Stomach (tissue), 9 donors: ENCODE data around the gene ITPKB. TPM values are rescaled to one million over a fixed set of nuclear protein-coding genes. Genes with fewer than 3 reads are reported as not detected.

Experiments
- DNase-seq, 2 donors: peaks; one replicate each; pipeline versions ENCODE4 v3.0.0 to v3.0.0-alpha.2; 2013 to 2019
- H3K27ac ChIP-seq, 5 donors: fragments of 200-600 bp in 4 of 5; sonication (generic) in 4 of 5; one replicate each; pipeline ENCODE4 v1.5.1; 2013 to 2019; ENCODE audit warnings: mild to moderate bottlenecking in 1 of 5, moderate library complexity in 1 of 5
- H3K27me3 ChIP-seq, 3 donors: fragments of 200-600 bp; sonication (generic); one replicate each; pipeline ENCODE4 v1.5.1; 2017 to 2019; ENCODE audit warnings: mixed run types in 1 of 3
- H3K36me3 ChIP-seq, 4 donors: fragments of 200-600 bp; sonication (generic); 1 replicate in 3 of 4; 2 replicates in 1 of 4; pipeline ENCODE4 v1.5.1; 2016 to 2019
- H3K4me1 ChIP-seq, 4 donors: fragments of 200-600 bp; sonication (generic); one replicate each; pipeline ENCODE4 v1.5.1; 2016 to 2019
- H3K4me3 ChIP-seq, 4 donors: fragments of 200-600 bp; sonication (generic) in 3 of 4; one replicate each; pipeline ENCODE4 v1.5.1; 2016 to 2019; ENCODE audit warnings: mild to moderate bottlenecking in 1 of 4
- H3K9me3 ChIP-seq, 4 donors: fragments of 200-600 bp; sonication (generic); one replicate each; pipeline ENCODE4 v1.5.1; 2016 to 2019
- CTCF ChIP-seq, 7 experiments: fragments of 450-650 bp in 4 of 7; fragments of 200-600 bp in 3 of 7; sonication (generic) in 3 of 7; IDR thresholded peaks; one replicate each; pipeline ENCODE4 v1.5.1; 2016 to 2019; ENCODE audit warnings: antibody characterized with exemption in 7 of 7, control low read depth in 2 of 7, mild to moderate bottlenecking in 1 of 7
- EP300 ChIP-seq: sonication (generic); formaldehyde crosslinking; IDR thresholded peaks from one replicate; pipeline ENCODE4 v1.6.1; 2017; ENCODE audit warnings: antibody characterized with exemption
- POLR2A ChIP-seq, 4 donors: fragments of 450-650 bp; IDR thresholded peaks; one replicate each; pipeline ENCODE4 v1.6.1; 2016; ENCODE audit warnings: antibody characterized with exemption in 4 of 4, control low read depth in 2 of 4, mild to moderate bottlenecking in 1 of 4, moderate library complexity in 1 of 4
- POLR2AphosphoS5 ChIP-seq, 3 donors: sonication (generic); formaldehyde crosslinking; IDR thresholded peaks; one replicate each; pipeline ENCODE4 v1.6.1; 2016; ENCODE audit warnings: antibody characterized with exemption in 3 of 3
- WGBS, 5 donors: extraction: QIAGEN DNeasy Blood & Tissue Kit in 3 of 5; methylation state at CpG; one replicate each; pipeline versions ENCODE4 v1.1.5 to v1.1.7; 2013 to 2018; 5-methylcytosine and 5-hydroxymethylcytosine counted together
- intact Hi-C: fragments of 100-400 bp; cut with DNase I; formaldehyde crosslinking; loops from one replicate; pipeline ENCODE4 v1.15.1; 2023; ENCODE audit warnings: low total_unique reads
- polyA plus RNA-seq, 3 donors: library from polyadenylated mRNA; stranded (reverse); fragments of 200-250 nt; gene quantifications; one replicate each; pipeline ENCODE4 v1.2.3, GENCODE V29; 2013
- total RNA-seq, 5 donors: library from RNA; depleted of rRNA; stranded (reverse); fragments of >200 nt; gene quantifications; one replicate each; pipeline versions ENCODE4 v1.1.0 to v1.2.3, GENCODE V29; 2014 to 2016
- donor health status: healthy with polysubstance abuse.
- donor health status: Bipolar disorder and iron deficiency.
- donor health status: healthy.

Gene ITPKB
- total and polyA plus RNA-seq, 8 donors = 3.8 to 38.8 (median 19.1) TPM

- Histone ChIP-seq H3K36me3 (no peaks in the 10 kb centered on the region), H3K27ac (peak overlapping the region in 4 of 5 donors; percentile 89 to 99 (median 93)), H3K9me3 (no peaks in the 10 kb centered on the region), H3K4me3 (no peak overlapping the region), H3K27me3 (no peaks in the 10 kb centered on the region), H3K4me1 (peaks cover 63 to 100% (median 80%) of the 10 kb centered on the region in 4 donors)
- WGBS, 5 donors = 83 to 89% (median 87%) methylated on average over 9 of the region's 9 CpGs
- DNase-seq = no peak
- intact Hi-C loops = no loop called here
- TF ChIP-seq POLR2AphosphoS5 (IDR thresholded peaks at IDR 0.05) (no peak), EP300 (no peak), POLR2A (IDR thresholded peaks at IDR 0.05) (no peak), CTCF (IDR thresholded peaks at IDR 0.05) (no peak)
Measured at GRCh38 chr1:226682871-226683814, 55.9 kb downstream of the ITPKB start.

- WGBS, 5 donors = 49 to 76% (median 62%) methylated on average over 4 of the region's 4 CpGs
- TF ChIP-seq EP300 (no peak), POLR2A (IDR thresholded peaks at IDR 0.05) (no peak), POLR2AphosphoS5 (IDR thresholded peaks at IDR 0.05) (peak in 1 of 3 donors; percentile 72), CTCF (IDR thresholded peaks at IDR 0.05) (no peak)
Measured at GRCh38 chr1:226681652-226682493, 57.2 kb downstream of the ITPKB start.

GRCh38 chr1:226680653-226681052 is 58.4 kb downstream of the ITPKB start:
- Histone ChIP-seq H3K9me3 (no peaks in the 10 kb centered on the region), H3K27ac (peak overlapping the region; percentile 86 to 99 (median 93)), H3K27me3 (no peaks in the 10 kb centered on the region), H3K36me3 (no peaks in the 10 kb centered on the region), H3K4me1 (peaks cover 69 to 100% (median 86%) of the 10 kb centered on the region in 4 donors), H3K4me3 (peak overlapping the region in 3 of 4 donors; percentile 39 to 52 (median 41))
- no peak for DNase-seq
- intact Hi-C loops = no loop called here
- TF ChIP-seq POLR2AphosphoS5 (IDR thresholded peaks at IDR 0.05) (no peak), EP300 (no peak), POLR2A (IDR thresholded peaks at IDR 0.05) (no peak), CTCF (IDR thresholded peaks at IDR 0.05) (no peak)
- 65 to 77% (median 69%) methylated on average over 5 of the region's 5 CpGs for WGBS, 5 donors

More at GRCh38 chr1:226681652-226682493, 57.2 kb downstream of the ITPKB start:
- intact Hi-C loops = no loop called here
- Histone ChIP-seq H3K4me1 (peaks cover 63 to 100% (median 83%) of the 10 kb centered on the region in 4 donors), H3K27ac (peak overlapping the region in 4 of 5 donors; percentile 89 to 99 (median 93)), H3K9me3 (no peaks in the 10 kb centered on the region), H3K36me3 (no peaks in the 10 kb centered on the region), H3K27me3 (no peaks in the 10 kb centered on the region), H3K4me3 (no peak overlapping the region)
- no peak for DNase-seq

GRCh38 chr1:226679853-226680516 is 59.1 kb downstream of the ITPKB start:
- 2 to 9% (median 3%) methylated on average over 22 of the region's 22 CpGs for WGBS, 5 donors
- peak; percentile 87 to 95 for DNase-seq
- Histone ChIP-seq H3K4me3 (peak overlapping the region; percentile 37 to 52 (median 40)), H3K27ac (peak overlapping the region; percentile 86 to 99 (median 93)), H3K27me3 (no peaks in the 10 kb centered on the region), H3K9me3 (no peaks in the 10 kb centered on the region), H3K36me3 (no peaks in the 10 kb centered on the region), H3K4me1 (peaks cover 74 to 100% (median 86%) of the 10 kb centered on the region in 4 donors)
- TF ChIP-seq CTCF (IDR thresholded peaks at IDR 0.05) = no peak
- TF ChIP-seq POLR2A (IDR thresholded peaks at IDR 0.05) = no peak
- peak; percentile 84 to 88 (median 86) for TF ChIP-seq POLR2AphosphoS5 (IDR thresholded peaks at IDR 0.05)
- peak; percentile 68 for TF ChIP-seq EP300
- intact Hi-C loops = no loop called here
